H9 (cell line): ENCODE data around the gene ROR1. TPM values are rescaled to one million over a fixed set of nuclear protein-coding genes. Genes with fewer than 3 reads are reported as not detected.

Experiments used
- DNase-seq: peaks from one replicate; pipeline ENCODE4 v3.0.0-alpha.2; 2017
- H2AFZ ChIP-seq: one replicate; pipeline ENCODE4 v1.6.1; 2013; ENCODE audit warnings: mild to moderate bottlenecking, low read length, control low read depth, moderate library complexity
- H2AK5ac ChIP-seq: 2 replicates; pipeline ENCODE4 v1.6.1; 2013; ENCODE audit warnings: low read length, control low read depth, mixed read lengths; ENCODE audit not compliant: insufficient read length
- H2BK120ac ChIP-seq: one replicate; pipeline ENCODE4 v1.6.1; 2013; ENCODE audit warnings: low read depth, mild to moderate bottlenecking, low read length, control low read depth, inconsistent platforms; ENCODE audit not compliant: poor library complexity, severe bottlenecking
- H2BK12ac ChIP-seq: 2 replicates; pipeline ENCODE4 v1.6.1; 2013; ENCODE audit warnings: low read length, control low read depth, mixed read lengths, low read depth; ENCODE audit not compliant: insufficient read length
- H2BK15ac ChIP-seq: 2 replicates; pipeline ENCODE4 v1.6.1; 2013; ENCODE audit warnings: low read depth, low read length, control low read depth
- H2BK20ac ChIP-seq: one replicate; pipeline ENCODE4 v1.6.1; 2013; ENCODE audit warnings: low read depth, mild to moderate bottlenecking, low read length, control low read depth, inconsistent platforms; ENCODE audit not compliant: poor library complexity, severe bottlenecking
- H2BK5ac ChIP-seq: 2 replicates; pipeline ENCODE4 v1.6.1; 2013; ENCODE audit warnings: low read length, control low read depth, mixed read lengths; ENCODE audit not compliant: insufficient read length
- H3K14ac ChIP-seq: 2 replicates; pipeline ENCODE4 v1.6.1; 2013; ENCODE audit warnings: low read length, control low read depth; ENCODE audit not compliant: insufficient read depth
- H3K18ac ChIP-seq: 2 replicates; pipeline ENCODE4 v1.6.1; 2013; ENCODE audit warnings: low read depth, mild to moderate bottlenecking, mixed read lengths, low read length, control low read depth; ENCODE audit not compliant: insufficient read length
- H3K23ac ChIP-seq: 2 replicates; pipeline ENCODE4 v1.6.1; 2013; ENCODE audit warnings: low read length, control low read depth, mixed read lengths, low read depth; ENCODE audit not compliant: insufficient read length
- H3K23me2 ChIP-seq: 2 replicates; pipeline ENCODE4 v1.6.1; 2013; ENCODE audit warnings: low read depth, mild to moderate bottlenecking, mixed read lengths, low read length, control low read depth; ENCODE audit not compliant: insufficient read length, poor library complexity, severe bottlenecking
- H3K27ac ChIP-seq: 2 replicates; pipeline ENCODE4 v1.5.1; 2013; ENCODE audit warnings: low read length, control low read depth, mixed read lengths, low read depth; ENCODE audit not compliant: insufficient read length
- H3K27me3 ChIP-seq: 2 replicates; pipeline ENCODE4 v1.6.1; 2013; ENCODE audit warnings: low read length, control low read depth, inconsistent platforms; ENCODE audit not compliant: insufficient read depth
- H3K4ac ChIP-seq: 2 replicates; pipeline ENCODE4 v1.6.1; 2013; ENCODE audit warnings: low read depth, mild to moderate bottlenecking, control low read depth, inconsistent platforms, low read length, moderate library complexity
- H3K4me1 ChIP-seq: 2 replicates; pipeline ENCODE4 v1.6.1; 2013; ENCODE audit warnings: low read length, control low read depth, inconsistent platforms; ENCODE audit not compliant: insufficient read depth
- H3K4me2 ChIP-seq: 2 replicates; pipeline ENCODE4 v1.6.1; 2013; ENCODE audit warnings: low read length, control low read depth, mixed read lengths; ENCODE audit not compliant: insufficient read length, insufficient read depth
- H3K56ac ChIP-seq: 2 replicates; pipeline ENCODE4 v1.6.1; 2013; ENCODE audit warnings: low read depth, mild to moderate bottlenecking, mixed read lengths, low read length, control low read depth; ENCODE audit not compliant: insufficient read length
- H3K79me1 ChIP-seq: 2 replicates; pipeline ENCODE4 v1.6.1; 2013; ENCODE audit warnings: low read depth, mild to moderate bottlenecking, moderate library complexity, low read length, control low read depth, inconsistent platforms; ENCODE audit not compliant: insufficient read depth, poor library complexity, severe bottlenecking
- H3K79me2 ChIP-seq: 2 replicates; pipeline ENCODE4 v1.6.1; 2013; ENCODE audit warnings: low read length, control low read depth, inconsistent platforms; ENCODE audit not compliant: insufficient read depth
- H3K9ac ChIP-seq: 2 replicates; pipeline ENCODE4 v1.6.1; 2013; ENCODE audit warnings: low read length, control low read depth, mixed read lengths; ENCODE audit not compliant: insufficient read length; ENCODE audit errors: extremely low read depth
- H3K9me3 ChIP-seq: one replicate; pipeline ENCODE4 v1.6.1; 2013; ENCODE audit warnings: low read depth, low read length, inconsistent platforms; ENCODE audit not compliant: control insufficient read depth
- H3T11ph ChIP-seq: one replicate; pipeline ENCODE4 v1.6.1; 2013; ENCODE audit warnings: mild to moderate bottlenecking, low read length, control low read depth, inconsistent platforms
- H4K20me1 ChIP-seq: one replicate; pipeline ENCODE4 v1.6.1; 2013; ENCODE audit not compliant: control insufficient read depth, insufficient read length, insufficient read depth
- H4K5ac ChIP-seq: 2 replicates; pipeline ENCODE4 v1.6.1; 2013; ENCODE audit warnings: low read depth, mild to moderate bottlenecking, mixed read lengths, low read length, control low read depth; ENCODE audit not compliant: insufficient read length
- H4K8ac ChIP-seq: replicated peaks from 2 replicates; pipeline ENCODE4 v1.6.1; 2013; ENCODE audit warnings: low read length, control low read depth, mixed read lengths, low read depth; ENCODE audit not compliant: insufficient read length
- H4K91ac ChIP-seq: 2 replicates; pipeline ENCODE4 v1.6.1; 2013; ENCODE audit warnings: low read depth, mild to moderate bottlenecking, moderate library complexity, mixed read lengths, low read length, control low read depth; ENCODE audit not compliant: insufficient read length
- H3K27ac Mint-ChIP-seq, 3 experiments: 2 replicates in 2 of 3; 3 replicates in 1 of 3; pipeline ENCODE4 v1.8.0; 2020 to 2021; ENCODE audit warnings: mixed read lengths in 3 of 3, mild to moderate bottlenecking in 1 of 3, moderate library complexity in 1 of 3
- H3K27me3 Mint-ChIP-seq: 2 replicates; pipeline ENCODE4 v1.8.0; 2021; ENCODE audit warnings: low read depth, mild to moderate bottlenecking, moderate library complexity, mixed read lengths
- H3K36me3 Mint-ChIP-seq, 3 experiments: 2 replicates in 2 of 3; 3 replicates in 1 of 3; pipeline ENCODE4 v1.8.0; 2020 to 2021; ENCODE audit warnings: low read depth in 3 of 3, mixed read lengths in 3 of 3; ENCODE audit not compliant: insufficient read depth in 1 of 3
- H3K4me1 Mint-ChIP-seq, 2 experiments: 2 replicates each; pipeline ENCODE4 v1.8.0; 2020; ENCODE audit warnings: mixed read lengths in 2 of 2
- H3K4me3 Mint-ChIP-seq, 2 experiments: 2 replicates in 1 of 2; 3 replicates in 1 of 2; pipeline ENCODE4 v1.8.0; 2020 to 2021; ENCODE audit warnings: mild to moderate bottlenecking in 2 of 2, mixed read lengths in 2 of 2, moderate library complexity in 1 of 2
- H3K9me3 Mint-ChIP-seq, 2 experiments: 2 replicates in 1 of 2; 3 replicates in 1 of 2; pipeline ENCODE4 v1.8.0; 2020; ENCODE audit warnings: mild to moderate bottlenecking in 2 of 2, mixed read lengths in 2 of 2, moderate library complexity in 1 of 2
- CTCF ChIP-seq: fragments of 200-600 bp; sonication (generic); conservative IDR thresholded peaks from 3 replicates; pipeline ENCODE4 v1.8.0; 2021; ENCODE audit warnings: antibody characterized with exemption, mild to moderate bottlenecking
- WGBS: extraction: QIAGEN DNeasy Blood & Tissue Kit; methylation state at CpG from one replicate; pipeline ENCODE4 v1.1.7; 2013; ENCODE audit warnings: missing lambda C conversion rate, low lambda C conversion rate, mixed read lengths; ENCODE audit not compliant: insufficient read length; ENCODE audit errors: extremely low coverage; 5-methylcytosine and 5-hydroxymethylcytosine counted together
- total RNA-seq: library from RNA; stranded (reverse); gene quantifications from 2 replicates; pipeline ENCODE4 v1.2.1, GENCODE V29; 2021

The ROR1 gene
- total RNA-seq, 1 experiment from 2014 or later, result 75.9 TPM

DNA sequence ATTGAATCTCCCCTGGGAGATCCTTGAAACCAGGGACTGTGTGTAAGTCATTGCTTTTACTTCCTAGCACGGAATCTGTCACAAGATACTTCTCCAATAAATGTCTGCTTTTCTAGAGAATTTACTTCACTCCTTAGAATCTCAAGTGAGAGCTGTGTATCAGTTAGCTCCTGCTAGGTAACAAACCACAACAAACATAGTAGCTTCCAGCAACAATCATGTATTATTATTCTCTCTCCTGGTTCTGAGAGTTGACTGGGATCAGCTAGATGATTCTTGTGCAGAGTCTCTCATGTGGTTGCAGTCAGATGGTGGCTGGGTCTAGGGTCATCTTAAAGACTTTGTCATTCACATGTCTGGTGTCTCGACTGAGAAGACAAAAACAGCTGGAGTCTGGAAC, 262.7 kb downstream of the ROR1 start:
- no peak for TF ChIP-seq CTCF
- Histone ChIP-seq H2AK5ac (no peak overlapping the region), H4K20me1 (no peaks in the 10 kb centered on the region), H3K9ac (no peak overlapping the region), H3K27me3 (no peaks in the 10 kb centered on the region), H3K9me3 (no peaks in the 10 kb centered on the region), H3K79me2 (no peaks in the 10 kb centered on the region; the same call in 1 of the 2 replicates), H2AFZ (no peak overlapping the region), H3K14ac (no peak overlapping the region), H3K27ac (no peak overlapping the region), H4K91ac (no peak overlapping the region), H3K79me1 (peaks cover 5% of the 10 kb centered on the region), H4K8ac (no peak overlapping the region), H2BK5ac (no peak overlapping the region), H3K4me1 (peaks cover 10% of the 10 kb centered on the region; the same call in 1 of the 2 replicates), H2BK12ac (no peak overlapping the region), H3K23ac (no peak overlapping the region), H2BK120ac (no peak overlapping the region), H3T11ph (no peak overlapping the region), H3K4ac (no peak overlapping the region), H3K56ac (no peak overlapping the region), H4K5ac (no peak overlapping the region), H3K23me2 (no peaks in the 10 kb centered on the region), H2BK20ac (no peak overlapping the region), H3K18ac (no peak overlapping the region), H3K4me2 (no peak overlapping the region), H2BK15ac (no peak overlapping the region)
- no peak for DNase-seq
- no peaks in the 10 kb centered on the region for H3K27me3 Mint-ChIP-seq
- peaks cover 12 to 16% (median 13%) of the 10 kb centered on the region in 3 experiments for H3K36me3 Mint-ChIP-seq
- peaks cover 35 to 41% of the 10 kb centered on the region in 2 experiments for H3K4me1 Mint-ChIP-seq
- no CpG with 5 or more reads among the region's 2 CpGs for WGBS
- no peak overlapping the region for H3K4me3 Mint-ChIP-seq
- H3K9me3 Mint-ChIP-seq, result no peaks in the 10 kb centered on the region
- no peak overlapping the region for H3K27ac Mint-ChIP-seq
